GM12891 (cell line): ENCODE measurements around the gene ARIH2.
"Not testable (repeated sequence)": the region's sequence is repeated elsewhere in the genome, so short reads cannot be mapped to it uniquely, and the experiment has no call there.

Experiments
- DNase-seq: peaks from one replicate; pipeline ENCODE4 v3.0.0; 2011; ENCODE audit warnings: low spot score; ENCODE audit not compliant: insufficient read length
- FAIRE-seq: peaks from 2 replicates; lab custom pipeline; 2011; peaks lifted over from hg19 to GRCh38; lab: Jason Lieb, UNC
- PAX5 ChIP-seq: IDR thresholded peaks from 2 replicates; pipeline ENCODE4 v1.6.1; 2011; ENCODE audit warnings: low read length, moderate library complexity, mild to moderate bottlenecking; ENCODE audit not compliant: insufficient read depth, severe bottlenecking
- POLR2A ChIP-seq: IDR thresholded peaks from 2 replicates; pipeline ENCODE4 v1.6.1; 2011; ENCODE audit warnings: low read depth, low read length, control low read depth
- POLR2AphosphoS5 ChIP-seq: IDR thresholded peaks from 2 replicates; pipeline ENCODE4 v1.6.1; 2011; ENCODE audit warnings: low read depth, low read length, control low read depth
- POU2F2 ChIP-seq: IDR thresholded peaks from 2 replicates; pipeline ENCODE4 v1.6.1; 2011; ENCODE audit warnings: low read depth, mild to moderate bottlenecking, control low read depth, low read length, moderate library complexity
- SPI1 ChIP-seq: IDR thresholded peaks from 2 replicates; pipeline ENCODE4 v1.6.1; 2011; ENCODE audit warnings: low read depth, low read length, control low read depth
- TAF1 ChIP-seq: IDR thresholded peaks from 2 replicates; pipeline ENCODE4 v1.6.1; 2011; ENCODE audit warnings: low read depth, low read length, control low read depth

ARIH2 gene

DNA sequence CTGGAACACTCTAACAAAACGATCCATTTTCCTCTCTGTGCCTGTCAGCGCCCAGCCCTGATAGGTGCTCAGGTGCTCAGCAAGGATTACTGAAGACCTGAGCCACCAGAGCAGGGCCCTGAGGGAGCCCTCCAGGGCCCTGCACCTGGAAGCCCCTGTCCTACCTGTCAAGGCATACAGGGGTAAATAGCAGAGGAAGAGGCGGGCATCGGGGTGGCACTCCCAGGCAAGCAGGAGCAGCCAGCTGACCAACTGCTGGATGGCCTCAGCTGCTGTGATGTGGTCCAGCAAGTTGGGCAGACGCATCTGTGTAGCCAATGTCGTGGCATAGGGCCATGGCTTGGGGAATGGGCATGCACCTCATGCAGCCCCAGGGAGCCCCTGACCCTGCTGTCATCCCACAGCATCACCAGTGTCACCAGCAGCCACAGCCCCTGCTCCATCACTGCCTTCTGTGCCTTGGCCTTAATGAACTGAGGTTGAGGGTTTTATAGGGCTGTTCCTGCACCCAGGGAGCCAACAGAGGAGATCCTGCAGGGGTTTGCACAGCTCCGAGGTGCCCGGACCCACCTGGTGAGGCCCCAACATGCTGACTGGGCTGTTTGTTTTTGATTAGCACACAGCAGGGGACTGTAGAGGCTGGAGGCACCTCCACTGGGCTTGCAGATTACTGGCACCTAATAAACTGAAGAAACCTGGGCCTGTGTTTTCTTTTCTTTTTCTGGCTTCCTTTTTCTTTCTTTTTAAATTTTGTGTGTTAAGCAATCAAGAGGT is 80.6 kb downstream of the ARIH2 start:
- DNase-seq (no peak), FAIRE-seq (no peak)
- TF ChIP-seq POU2F2 (no peak), PAX5 (no peak), POLR2AphosphoS5 (0 out of 2 replicates have a peak, but pooled peaks have one; percentile 25)

DNA sequence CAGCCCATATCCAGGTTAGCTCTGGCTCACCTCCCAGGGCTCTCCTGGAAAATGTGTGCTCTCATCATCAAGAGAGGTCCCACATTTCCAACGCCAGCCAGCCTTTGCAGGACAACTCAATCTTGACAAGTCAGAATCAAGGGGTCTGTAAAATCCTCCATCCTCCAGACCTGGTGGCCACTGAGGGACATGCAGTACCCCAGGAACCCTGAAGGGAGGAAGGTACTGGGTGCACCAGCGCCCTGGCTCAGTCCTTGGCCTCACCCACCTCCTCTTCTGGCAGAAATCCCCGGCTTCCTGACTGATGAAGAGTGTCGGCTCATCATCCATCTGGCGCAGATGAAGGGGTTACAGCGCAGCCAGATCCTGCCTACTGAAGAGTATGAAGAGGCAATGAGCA is 82.5 kb downstream of the ARIH2 start:
- DNase-seq (no peak), FAIRE-seq (no peak)
- TF ChIP-seq TAF1 (no peak), PAX5 (no peak), POLR2AphosphoS5 (no peak), SPI1 (no peak), POU2F2 (no peak), POLR2A (no peak)

DNA sequence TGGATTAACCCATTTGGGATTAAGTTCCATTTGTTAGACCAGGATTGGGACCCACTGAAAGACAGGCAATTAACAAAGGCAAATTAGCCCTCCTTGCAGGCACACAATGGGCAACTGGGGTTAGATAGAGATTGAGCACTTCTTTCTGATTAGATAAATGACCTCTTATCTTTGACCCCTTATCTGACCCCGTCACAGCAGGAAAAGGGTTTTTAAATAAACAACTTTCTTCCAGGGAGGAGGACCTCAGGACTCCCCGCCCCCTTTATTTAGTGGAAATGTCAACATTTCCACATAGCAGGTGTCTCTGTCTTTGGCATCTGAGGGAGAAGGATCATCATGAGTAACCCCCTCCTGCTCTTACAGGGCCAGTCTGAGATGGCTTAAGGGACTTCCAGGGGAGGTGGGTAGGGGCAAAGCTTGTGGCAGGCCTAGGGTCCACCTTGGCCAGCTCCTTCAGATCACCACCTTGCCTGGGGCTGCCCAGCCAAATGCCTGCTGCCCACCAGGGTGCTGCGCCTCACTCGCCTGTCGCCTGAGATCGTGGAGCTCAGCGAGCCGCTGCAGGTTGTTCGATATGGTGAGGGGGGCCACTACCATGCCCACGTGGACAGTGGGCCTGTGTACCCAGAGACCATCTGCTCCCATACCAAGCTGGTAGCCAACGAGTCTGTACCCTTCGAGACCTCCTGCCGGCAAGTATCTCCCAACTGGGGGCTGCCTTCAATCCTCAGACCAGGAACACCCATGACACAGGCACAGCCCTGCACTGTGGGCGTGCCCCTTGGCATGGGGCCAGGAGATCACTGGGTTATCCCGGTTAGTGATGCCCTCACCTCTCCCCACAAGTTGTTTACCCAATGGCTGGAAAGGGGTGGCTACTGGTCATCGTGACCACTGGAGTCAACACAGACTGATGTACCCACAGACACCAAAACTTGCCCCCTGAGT is 86.0 kb downstream of the ARIH2 start:
- DNase-seq (no peak), FAIRE-seq (no peak)
- TF ChIP-seq POU2F2 (no peak), SPI1 (no peak), PAX5 (no peak), TAF1 (no peak), POLR2A (no peak), POLR2AphosphoS5 (no peak)

DNA sequence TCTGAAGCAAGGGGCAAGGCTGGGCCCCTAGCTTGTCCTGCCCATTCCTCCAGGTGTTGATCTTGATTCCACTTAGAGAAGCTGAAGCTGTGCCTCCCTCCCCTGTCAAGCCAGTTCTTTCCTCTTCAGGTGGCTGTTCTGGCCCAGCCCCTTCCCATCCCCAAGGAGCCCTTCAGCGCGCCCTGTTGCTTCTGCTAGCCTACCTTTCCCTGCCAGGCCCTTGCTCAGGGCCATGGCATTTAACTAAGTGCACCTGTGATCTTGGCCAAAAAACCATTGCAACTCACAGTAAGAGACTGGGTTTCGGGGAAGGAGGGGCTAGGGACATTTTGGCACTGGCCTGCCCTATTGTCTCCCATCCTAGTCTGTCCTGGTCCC is 86.7 kb downstream of the ARIH2 start:
- FAIRE-seq (no peak), DNase-seq (no peak)
- TF ChIP-seq POLR2AphosphoS5 (no peak), PAX5 (no peak), SPI1 (no peak), POU2F2 (no peak), POLR2A (no peak), TAF1 (no peak)

DNA sequence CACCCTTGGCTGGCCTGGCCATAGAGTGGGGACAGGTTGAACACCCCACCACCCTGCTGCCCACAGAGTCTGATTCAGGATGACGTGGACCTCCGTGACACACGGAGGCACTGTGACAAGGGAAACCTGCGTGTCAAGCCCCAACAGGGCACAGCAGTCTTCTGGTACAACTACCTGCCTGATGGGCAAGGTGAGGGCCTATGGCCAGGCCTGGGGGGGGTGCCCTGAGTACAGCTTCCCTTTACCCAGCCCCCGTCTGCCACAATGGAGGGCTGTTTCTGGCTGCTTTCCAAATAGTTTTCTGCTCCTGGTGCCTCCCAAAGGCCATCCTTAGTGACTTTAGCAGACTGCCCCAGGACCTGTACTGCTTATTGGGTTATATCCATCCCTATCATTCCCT is 87.4 kb downstream of the ARIH2 start:
- DNase-seq (no peak), FAIRE-seq (no peak)
- TF ChIP-seq SPI1 (no peak), TAF1 (no peak), POU2F2 (no peak), PAX5 (no peak), POLR2AphosphoS5 (no peak), POLR2A (no peak)

DNA sequence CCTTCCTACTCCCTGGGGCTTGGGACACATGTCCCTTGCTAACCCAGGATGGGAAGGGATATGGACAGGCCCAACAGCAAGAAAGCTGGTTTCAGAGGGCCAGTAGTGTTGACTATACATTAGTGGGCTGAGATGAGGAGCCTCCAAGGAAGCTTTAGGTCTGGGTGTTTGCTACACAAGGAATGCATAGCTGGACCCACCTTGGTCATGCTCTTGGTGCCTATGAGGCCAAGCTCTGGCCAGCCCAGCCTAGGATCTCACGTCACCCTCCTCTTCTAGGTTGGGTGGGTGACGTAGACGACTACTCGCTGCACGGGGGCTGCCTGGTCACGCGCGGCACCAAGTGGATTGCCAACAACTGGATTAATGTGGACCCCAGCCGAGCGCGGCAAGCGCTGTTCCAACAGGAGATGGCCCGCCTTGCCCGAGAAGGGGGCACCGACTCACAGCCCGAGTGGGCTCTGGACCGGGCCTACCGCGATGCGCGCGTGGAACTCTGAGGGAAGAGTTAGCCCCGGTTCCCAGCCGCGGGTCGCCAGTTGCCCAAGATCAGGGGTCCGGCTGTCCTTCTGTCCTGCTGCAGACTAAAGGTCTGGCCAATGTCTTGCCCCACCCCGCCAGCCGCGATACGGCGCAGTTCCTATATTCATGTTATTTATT is 87.9 kb downstream of the ARIH2 start:
- FAIRE-seq: no peak
- DNase-seq: no peak

DNA sequence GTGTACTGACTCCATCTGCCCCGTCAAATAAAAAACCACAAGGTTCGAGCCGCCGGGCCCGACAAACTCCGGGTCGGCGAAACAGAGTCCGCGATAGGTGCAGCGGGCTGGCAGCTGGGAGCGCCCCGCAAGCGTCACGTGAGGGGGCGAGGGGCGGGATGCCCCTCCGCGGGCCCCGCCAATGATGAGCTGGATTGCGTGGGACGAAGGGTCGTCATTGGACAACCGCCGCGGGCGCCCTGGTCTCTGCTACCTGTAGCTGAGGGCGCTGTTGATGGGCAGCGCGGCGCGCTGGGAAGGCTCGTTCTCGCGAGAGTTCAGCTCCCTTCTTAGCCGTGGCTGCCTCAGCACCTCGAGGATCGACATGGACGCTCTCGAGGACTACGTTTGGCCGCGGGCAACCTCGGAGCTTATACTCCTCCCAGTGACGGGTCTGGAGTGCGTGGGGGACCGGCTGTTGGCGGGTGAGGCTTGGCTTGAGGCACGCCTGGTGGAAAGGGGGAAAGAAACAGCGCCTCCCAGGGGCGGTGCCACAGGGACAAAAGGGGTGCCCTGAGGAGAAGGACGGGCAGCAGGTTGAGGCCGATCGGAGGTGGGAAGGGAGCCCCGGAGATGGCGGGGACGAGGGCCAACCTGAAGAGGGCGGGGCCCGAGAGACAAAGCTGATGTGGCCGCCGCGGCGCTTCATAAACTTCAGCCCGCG is 88.6 kb downstream of the ARIH2 start, which contains the start of gene WDR6:
Gene WDR6 (plus strand): TSS at position 324 of the 703 bp plus-strand sequence. CDS start 41 bp downstream, at position 365.
- FAIRE-seq (peak; percentile 100), DNase-seq (peak; percentile 99)
- TF ChIP-seq TAF1 (peak; percentile 90), PAX5 (peak; percentile 18), POLR2A (peak; percentile 97), SPI1 (no peak), POU2F2 (peak; percentile 85), POLR2AphosphoS5 (peak; percentile 97)

More for the DNA sequence above, 87.9 kb downstream of the ARIH2 start:
- TF ChIP-seq TAF1: no peak
- TF ChIP-seq POU2F2: no peak
- no peak for TF ChIP-seq PAX5
- no peak for TF ChIP-seq SPI1
- TF ChIP-seq POLR2A: no peak

DNA sequence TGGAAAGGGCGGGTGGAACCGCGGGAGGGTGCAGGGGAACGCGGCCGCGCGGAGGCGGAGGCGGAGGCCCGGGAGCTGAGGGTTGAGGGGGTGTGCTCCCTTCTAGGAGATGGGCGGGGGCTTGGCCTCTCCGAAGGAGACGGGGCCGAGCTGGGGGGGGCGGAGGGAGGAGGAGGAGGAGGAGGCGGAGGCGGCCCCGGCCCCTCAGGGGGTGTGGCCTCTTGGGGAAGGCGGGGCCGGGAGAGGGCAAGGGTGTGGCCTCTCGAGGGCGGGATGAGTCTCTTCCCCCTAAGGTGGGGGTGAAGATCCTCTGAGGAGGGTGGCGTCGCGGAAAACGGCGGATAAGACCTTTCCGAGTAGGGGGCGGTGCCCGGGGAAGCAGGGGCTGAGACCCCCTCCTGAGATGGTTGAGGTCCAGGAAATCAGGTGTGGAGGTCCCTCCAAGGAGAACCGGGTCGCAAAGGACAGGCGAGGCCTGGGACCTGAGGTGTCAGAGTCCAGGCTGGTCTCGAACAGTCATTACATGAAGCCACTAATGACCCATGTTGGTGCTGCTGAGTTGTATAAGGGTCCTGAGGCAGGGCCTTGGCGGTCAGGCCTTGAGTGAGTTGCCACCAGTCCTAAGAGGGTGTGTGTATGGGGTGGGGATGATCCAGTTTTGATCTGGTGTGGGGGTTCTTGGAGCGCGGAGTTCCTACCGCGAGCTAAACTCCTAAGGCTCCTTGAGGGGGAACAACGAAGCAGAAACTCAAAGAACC is 89.3 kb downstream of the ARIH2 start:
- FAIRE-seq: no peak
- peak; percentile 80 for DNase-seq
- no peak for TF ChIP-seq POLR2A
- 0 out of 2 replicates have a peak, but pooled peaks have one; percentile 54 for TF ChIP-seq POU2F2

DNA sequence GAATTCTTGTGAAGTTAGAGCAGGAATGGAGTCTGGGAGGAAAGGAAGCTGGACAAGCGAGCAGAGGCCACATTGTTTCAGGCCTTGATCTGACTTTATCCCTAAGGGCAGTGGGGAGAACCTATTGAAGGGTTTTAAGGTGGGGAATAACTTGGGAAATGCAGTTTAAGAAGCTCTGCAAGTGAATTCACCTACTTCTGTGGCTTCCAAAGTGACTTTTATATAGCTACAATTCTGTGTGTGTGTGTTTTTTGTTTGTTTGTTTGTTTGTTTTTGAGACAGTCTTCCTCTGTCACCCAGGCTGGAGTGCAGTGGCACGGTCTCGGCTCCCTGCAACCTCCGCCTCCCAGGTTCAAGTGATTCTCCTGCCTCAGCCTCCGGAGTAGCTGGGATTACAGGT is 90.0 kb downstream of the ARIH2 start:
- DNase-seq, FAIRE-seq: not testable (repeated sequence)
